Retina (tissue), 1 donor: Measurements from ENCODE around the gene BAIAP2.
"Not testable (repeated sequence)": the region's sequence is repeated elsewhere in the genome, so short reads cannot be mapped to it uniquely, and the experiment has no call there.

Source experiments
- DNase-seq: peaks from one replicate; pipeline ENCODE4 v3.0.0-alpha.2; 2016

The BAIAP2 gene

GRCh38 chr17:81000631-81001357 is 34.2 kb upstream of the BAIAP2 start:
- DNase-seq: no peak

DNA sequence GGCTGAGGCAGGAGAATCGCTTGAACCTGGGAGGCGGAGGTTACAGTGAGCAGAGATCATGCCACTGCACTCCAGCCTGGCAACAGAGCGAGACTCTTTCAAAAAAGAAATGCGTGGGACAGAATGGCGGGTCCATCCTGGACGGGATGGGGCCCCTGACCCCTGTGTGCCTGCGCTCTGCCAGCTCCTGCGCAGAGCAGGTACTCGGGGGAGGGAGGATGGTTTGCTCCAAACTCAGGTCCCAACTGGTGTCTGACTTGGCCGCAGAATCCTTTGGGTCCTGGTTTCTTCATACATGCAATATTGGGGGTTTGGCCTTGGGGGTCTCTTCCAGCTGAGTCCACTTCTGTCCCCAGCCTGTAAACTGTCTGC is 33.0 kb upstream of the BAIAP2 start:
- DNase-seq: no peak

- no peak for DNase-seq
Measured at GRCh38 chr17:81002409-81003361, 32.3 kb upstream of the BAIAP2 start.

- DNase-seq: peak; percentile 66
Measured at GRCh38 chr17:81003711-81004475, 31.1 kb upstream of the BAIAP2 start.

DNA sequence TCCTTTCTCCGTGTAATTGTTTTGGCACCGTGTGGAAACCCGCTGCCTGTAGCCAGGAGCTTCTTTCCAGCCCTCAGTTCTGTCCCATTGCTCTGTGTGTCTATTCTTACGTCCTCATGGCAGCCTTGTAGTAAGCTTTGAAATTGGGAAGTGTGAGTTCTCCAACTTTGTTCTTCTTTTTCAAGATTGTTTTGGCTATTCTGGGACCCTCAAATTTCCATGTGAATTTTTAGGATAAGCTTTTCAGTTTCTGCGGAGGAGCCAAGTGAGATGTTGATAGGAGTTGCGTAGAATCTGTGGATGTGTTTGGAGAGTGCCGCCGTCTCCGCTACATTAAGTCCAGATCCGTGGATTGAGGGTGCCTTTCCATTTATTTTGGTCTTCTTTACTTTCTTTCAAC is 28.1 kb upstream of the BAIAP2 start:
- DNase-seq: no peak

DNA sequence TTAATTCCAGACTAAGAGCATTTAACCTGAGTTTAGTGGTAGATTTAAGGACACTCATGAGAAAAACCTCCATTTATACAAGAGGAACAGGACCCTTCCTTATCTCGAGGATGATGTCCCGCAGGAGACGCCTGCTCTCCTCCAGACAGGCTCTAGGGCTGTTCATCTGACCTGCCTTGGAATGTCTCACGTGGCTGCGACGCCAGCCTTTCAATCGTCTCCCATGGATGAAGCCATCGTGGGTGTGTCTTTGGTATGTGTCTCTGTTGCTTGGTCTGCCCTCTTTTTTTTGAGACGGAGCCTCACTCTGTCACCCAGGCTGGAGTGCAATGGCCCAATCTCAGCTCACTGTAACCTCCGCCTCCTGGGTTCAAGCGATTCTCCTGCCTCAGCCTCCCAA is 26.8 kb upstream of the BAIAP2 start:
- DNase-seq: no peak

DNA sequence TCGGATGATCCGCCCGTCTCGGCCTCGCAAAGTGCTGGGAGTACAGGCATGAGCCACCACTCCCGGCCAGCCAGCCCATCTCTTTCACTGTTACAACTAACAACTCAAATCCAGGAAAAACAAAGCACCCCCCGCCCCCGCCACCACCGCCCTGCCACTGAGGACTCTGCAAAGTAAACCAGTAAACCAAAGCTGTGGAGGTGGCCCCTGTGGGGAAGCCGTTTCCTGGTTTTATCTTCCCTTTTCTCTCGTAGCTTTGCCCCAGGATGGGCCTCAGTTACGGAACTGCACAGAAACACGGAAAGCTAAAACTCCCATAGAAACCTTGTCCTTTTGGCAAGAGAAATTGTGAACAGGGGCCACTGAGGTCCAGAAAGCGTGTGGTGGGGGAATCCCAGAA is 25.8 kb upstream of the BAIAP2 start:
- no peak for DNase-seq

DNA sequence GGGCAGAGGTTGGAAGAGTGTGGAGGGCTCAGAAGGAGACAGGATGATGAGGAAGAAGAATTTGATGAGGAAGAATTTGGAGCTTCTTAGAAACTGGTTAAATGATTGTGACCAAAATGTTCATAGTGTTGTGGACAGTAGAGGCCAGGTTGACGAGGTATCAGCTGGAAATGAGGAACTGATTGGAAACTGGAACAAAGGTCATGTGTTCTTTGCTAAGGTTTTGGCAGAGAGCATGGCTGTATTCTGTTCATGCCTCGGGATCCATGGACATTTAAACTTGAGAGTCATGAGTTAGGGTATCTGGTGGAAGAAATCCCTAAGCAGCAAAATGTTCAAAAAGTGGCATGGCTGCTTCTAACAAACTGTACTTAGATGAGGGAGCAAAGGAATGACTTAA is 24.0 kb upstream of the BAIAP2 start:
- DNase-seq: no peak

- DNase-seq: no peak
Measured at GRCh38 chr17:81011951-81012350, 23.0 kb upstream of the BAIAP2 start.

DNA sequence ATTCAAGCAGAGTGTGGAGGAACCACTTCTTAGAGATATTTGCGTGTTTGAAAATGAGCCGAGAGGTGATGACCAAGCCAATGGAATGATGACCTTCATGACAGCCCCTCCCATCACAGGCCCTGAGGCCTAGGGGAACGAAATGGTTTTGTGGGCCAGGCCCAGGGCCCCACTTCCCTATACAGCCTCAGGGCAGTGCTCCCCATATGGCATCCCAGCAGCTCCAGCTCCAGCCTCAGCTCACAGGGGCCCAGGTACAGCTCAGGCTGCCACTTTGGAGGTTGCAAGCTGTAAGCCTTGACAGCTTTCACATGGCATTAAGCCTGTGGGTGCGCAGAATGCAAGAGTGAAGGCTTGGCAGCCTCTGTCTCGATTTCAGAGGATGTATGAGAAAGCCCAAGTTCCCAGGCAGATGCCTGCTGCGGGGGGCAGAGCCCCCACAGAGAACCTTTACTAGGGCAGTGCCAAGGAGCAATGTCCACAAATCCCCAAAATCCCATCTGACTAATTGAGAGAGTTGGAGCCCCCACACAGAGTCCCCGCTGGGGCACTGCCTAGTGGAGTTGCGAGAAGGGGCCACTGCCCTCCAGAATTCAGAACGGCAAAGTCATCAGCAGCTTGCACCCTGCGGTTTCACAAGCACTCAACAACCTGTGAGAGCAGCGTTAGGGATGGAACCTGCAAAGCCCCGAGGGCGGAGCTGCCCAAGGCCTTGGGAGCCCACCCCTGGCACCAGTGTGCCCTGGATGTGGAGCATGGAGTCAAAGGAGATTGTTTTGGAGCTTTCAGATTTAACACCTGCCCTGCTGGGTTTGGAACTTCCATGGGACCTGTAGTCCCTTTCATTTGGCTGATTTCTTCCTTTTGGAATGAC is 22.1 kb upstream of the BAIAP2 start:
- DNase-seq: no peak

- DNase-seq: no peak
Measured at GRCh38 chr17:81013642-81014041, 21.3 kb upstream of the BAIAP2 start.

GRCh38 chr17:81015136-81015535 is 19.8 kb upstream of the BAIAP2 start:
- DNase-seq: no peak

DNA sequence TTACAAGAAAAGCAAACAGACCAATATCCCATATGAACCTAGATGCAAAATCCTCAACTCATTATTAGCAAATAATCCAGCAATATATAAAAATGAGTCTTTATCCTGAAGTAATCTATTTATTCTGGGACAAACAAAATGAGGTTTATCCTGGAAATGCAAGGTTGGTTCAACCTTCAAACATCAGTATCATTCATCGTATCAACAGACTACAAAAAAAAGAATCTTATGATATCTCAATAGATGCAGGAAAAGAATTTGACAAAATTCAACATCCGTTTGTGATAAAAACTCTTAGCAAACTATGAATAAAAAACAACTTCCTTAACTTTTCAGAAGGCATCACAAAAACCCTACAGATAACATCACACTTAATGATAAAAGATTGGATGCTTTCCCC is 18.4 kb upstream of the BAIAP2 start:
- no peak for DNase-seq

- DNase-seq: not testable (repeated sequence)
Measured at GRCh38 chr17:81017330-81017729, 17.6 kb upstream of the BAIAP2 start.

DNA sequence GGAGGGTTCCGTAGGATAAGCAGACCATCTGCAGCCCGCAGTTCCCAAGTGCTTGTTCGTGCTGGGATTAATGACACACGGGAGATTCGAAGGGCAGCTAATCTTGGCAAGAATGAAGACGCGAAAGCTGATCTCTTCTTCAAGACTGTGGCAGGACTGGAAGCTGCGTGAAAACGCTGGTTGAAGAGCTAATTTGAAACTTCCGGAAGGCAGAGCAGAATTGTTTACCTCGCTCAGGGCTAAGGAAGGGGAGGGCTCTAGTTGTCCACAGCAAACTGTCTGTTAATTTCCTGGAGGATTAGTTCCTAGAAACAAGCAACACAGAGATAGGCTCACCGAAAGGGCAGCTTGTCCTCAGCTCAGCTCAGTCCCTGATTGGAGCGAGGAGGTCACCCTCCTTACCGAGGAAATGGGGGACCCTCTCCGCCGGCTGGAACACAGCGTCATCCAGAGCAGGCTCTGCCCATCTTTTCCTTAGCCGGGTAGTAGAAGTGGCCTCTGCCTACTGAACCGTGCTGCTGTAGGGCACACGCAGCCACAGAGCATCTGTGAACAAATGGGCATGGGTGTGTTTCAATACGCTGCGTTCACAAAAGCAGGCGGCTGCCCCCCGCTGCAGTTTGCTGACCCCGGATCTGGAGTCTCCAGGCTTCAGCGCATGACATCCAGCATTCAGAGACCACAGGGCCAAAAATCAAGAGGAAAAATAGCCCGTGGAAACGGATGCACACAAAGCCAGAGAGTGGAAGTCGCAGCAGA is 16.7 kb upstream of the BAIAP2 start:
- DNase-seq: peak; percentile 82

DNA sequence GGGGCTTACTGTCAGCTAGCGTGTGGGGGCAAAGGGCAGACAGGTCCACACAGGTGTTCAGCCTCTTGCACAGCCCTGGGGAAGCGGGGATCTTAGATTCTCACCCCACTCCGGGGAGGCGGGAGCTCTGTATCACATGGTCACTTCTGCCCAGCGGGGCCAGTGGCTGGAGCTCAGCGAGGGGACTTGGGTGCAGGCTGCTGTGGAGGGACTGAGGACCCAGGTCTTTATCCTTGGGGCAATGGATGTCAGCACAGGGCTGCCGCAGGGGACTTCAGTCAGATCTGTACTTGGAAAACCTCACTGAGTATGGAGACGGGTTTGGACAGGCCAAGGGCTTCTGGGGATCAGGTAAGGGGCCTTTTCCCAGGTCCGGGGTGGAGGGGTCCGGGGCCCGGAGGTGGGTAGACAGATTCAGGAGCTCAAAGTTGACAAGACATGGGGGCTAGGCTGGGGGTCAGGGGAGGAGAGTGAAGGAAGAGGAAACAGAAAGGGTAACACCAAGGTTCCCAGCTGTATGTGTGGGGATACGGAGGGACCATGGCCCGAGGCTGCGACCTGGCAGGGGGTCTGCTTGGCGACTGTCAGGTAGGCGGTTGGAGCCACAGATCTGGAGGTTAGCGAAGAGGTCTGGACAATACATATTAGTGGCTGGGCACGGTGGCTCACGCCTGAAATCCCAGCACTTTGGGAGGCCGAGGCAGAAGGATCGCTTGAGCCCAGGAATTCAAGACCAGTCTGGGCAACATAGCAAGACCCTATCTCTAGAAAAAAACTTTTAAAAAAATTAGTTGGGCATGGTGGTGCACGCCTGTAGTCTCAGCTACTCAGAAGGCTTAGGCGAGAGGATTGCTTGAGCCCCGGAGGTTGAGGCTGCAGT is 15.1 kb upstream of the BAIAP2 start:
- no peak for DNase-seq

DNA sequence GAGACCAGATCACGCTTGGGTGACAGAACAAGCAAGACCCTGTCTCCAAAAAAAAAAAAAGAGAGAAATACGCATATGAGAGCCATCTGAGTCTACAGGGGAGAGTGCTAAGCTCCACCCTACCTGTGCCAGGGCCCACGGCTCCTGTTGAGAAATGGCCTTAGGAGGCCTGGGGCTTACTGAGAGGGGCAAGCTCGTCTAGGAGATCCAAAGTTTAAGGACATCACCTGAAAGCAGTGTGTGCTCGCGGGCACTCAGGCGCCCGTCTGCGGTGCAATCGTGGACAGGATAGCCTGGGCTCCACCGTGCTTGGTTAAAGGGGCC is 14.5 kb upstream of the BAIAP2 start:
- no peak for DNase-seq

DNA sequence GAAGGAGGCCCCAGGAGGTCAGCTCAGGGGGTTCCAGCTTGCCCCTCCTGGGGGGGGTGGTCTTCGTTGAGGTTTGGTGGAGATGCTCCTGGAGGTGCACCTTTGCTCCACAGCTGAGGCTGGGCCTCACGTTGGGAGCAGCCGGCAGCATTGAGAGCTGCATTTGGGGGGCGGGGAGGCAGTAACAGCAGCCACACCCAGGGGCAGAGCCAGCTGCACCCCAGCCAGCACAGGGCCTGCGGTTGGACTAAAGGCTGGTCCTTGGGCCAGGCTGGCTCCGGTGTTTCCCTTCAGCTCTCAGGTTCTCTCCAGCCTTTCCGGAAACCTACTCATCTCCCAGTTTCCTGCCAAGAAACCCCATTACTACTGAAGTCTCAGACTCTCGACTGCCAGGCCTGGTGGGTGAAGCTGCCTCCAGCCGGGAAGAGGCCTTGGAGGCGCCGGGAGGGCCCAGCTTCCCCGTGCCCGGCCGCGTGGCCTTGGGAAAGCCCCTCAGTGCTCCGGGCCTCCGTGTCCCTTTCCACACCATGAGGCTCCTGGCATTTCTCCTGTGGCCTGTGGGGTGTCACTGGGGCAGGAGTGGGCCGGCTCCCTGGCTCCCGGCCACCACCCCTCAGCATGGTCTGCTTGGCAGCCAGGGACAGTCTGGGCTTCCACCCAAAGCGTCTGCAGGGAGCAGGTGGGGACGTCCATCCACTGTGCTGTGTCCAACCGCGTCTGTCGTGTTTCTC is 14.0 kb upstream of the BAIAP2 start:
- no peak for DNase-seq

- no peak for DNase-seq
Measured at GRCh38 chr17:81021531-81022343, 13.2 kb upstream of the BAIAP2 start.
